Subcutaneous abdominal adipose tissue (tissue), 5 donors: ENCODE data around the gene CAPSL.

Experiments used
- H3K27ac ChIP-seq: one replicate; pipeline ENCODE4 v1.7.0; 2013; ENCODE audit warnings: low read depth, mild to moderate bottlenecking, inconsistent platforms, low read length, moderate library complexity
- H3K27me3 ChIP-seq, 5 donors: one replicate each; pipeline ENCODE4 v1.7.0; 2013; ENCODE audit warnings: low read length in 5 of 5, inconsistent platforms in 1 of 5; ENCODE audit not compliant: control insufficient read depth in 5 of 5, insufficient read depth in 4 of 5
- H3K36me3 ChIP-seq, 5 donors: one replicate each; pipeline ENCODE4 v1.7.0; 2013; ENCODE audit warnings: low read length in 5 of 5; ENCODE audit not compliant: control insufficient read depth in 5 of 5, insufficient read depth in 5 of 5
- H3K4me1 ChIP-seq, 5 donors: one replicate each; pipeline ENCODE4 v1.7.0; 2013; ENCODE audit warnings: low read length in 5 of 5, mild to moderate bottlenecking in 3 of 5, moderate library complexity in 1 of 5; ENCODE audit not compliant: control insufficient read depth in 5 of 5, insufficient read depth in 5 of 5
- H3K4me3 ChIP-seq, 5 donors: one replicate each; pipeline ENCODE4 v1.7.0; 2013; ENCODE audit warnings: low read length in 5 of 5, low read depth in 1 of 5
- H3K9ac ChIP-seq, 5 donors: one replicate each; pipeline ENCODE4 v1.7.0; 2013; ENCODE audit warnings: low read length in 5 of 5, mild to moderate bottlenecking in 4 of 5, moderate library complexity in 3 of 5
- H3K9me3 ChIP-seq, 5 donors: one replicate each; pipeline ENCODE4 v1.7.0; 2013; ENCODE audit warnings: low read length in 5 of 5; ENCODE audit not compliant: control insufficient read depth in 5 of 5
- donor health status: healthy.
- donor health status: healthy.
- donor health status: healthy.
- donor health status: healthy.
- donor health status: healthy.

CAPSL gene

DNA sequence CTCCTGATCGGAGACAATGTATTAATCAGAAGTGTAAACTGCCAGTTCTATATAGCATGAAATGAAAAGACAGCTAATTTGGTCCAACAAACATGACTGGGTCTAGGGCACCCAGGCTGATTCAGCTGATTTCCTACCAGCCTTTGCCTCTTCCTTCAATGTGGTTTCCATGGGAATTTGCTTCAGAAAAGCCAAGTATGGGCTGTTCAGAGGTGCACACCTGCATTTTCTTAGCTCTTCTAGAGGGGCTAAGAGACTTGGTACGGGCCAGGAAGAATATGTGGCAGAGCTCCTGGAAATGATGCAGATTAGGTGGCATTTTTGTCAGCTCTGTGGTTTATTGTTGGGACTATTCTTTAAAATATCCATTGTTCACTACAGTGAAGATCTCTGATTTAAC is 59.3 kb downstream of the CAPSL start:
- Histone ChIP-seq H3K27ac (no peak overlapping the region), H3K4me3 (no peak overlapping the region), H3K36me3 (no peaks in the 10 kb centered on the region), H3K9ac (no peak overlapping the region), H3K27me3 (no peaks in the 10 kb centered on the region), H3K9me3 (no peaks in the 10 kb centered on the region), H3K4me1 (no peaks in the 10 kb centered on the region)

DNA sequence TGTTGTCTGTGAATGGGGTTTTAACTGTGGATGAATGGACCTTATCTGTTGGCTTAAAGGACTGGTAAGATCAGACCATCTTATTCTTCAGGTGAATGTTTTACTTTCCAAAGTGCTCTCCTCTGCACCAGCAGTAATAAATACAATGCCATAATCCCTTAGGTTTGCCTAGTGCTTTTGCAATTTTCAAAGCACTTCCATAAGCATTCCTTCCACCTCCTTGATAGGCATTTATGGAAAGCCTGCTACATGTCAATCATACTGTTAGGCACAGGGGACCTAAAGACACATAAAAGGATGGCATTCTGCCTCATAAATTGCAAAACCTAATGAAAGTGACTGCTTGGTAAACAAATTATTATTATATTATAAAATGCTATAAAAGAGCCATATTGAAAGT is 60.3 kb downstream of the CAPSL start:
- H3K27ac ChIP-seq: no peak overlapping the region
- H3K36me3 ChIP-seq: no peaks in the 10 kb centered on the region
- no peak overlapping the region for H3K9ac ChIP-seq
- H3K9me3 ChIP-seq: no peaks in the 10 kb centered on the region
- H3K27me3 ChIP-seq: no peaks in the 10 kb centered on the region
- H3K4me3 ChIP-seq: no peak overlapping the region
- no peaks in the 10 kb centered on the region for H3K4me1 ChIP-seq

DNA sequence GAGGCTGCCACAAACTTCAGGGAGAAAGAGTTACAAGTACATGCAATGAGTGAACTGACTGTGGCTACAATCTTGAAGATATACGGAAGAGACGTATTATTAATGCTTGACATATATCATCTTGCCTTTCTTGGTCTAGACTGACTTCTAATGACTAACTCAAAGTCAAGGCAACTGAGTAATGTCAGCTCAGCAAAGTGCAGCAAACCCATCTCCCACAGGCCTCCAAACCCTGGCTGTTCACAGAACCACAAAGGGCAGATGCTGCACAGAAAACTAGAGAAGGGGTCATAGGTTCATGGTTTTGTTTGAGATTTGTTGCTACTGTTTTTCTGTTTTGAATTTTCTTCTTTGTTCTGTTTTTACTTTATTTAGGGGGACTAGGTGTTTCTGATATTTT is 60.8 kb downstream of the CAPSL start:
- Histone ChIP-seq H3K27ac (no peak overlapping the region), H3K27me3 (no peaks in the 10 kb centered on the region), H3K36me3 (no peaks in the 10 kb centered on the region), H3K4me3 (no peak overlapping the region), H3K9me3 (no peaks in the 10 kb centered on the region), H3K4me1 (no peaks in the 10 kb centered on the region), H3K9ac (no peak overlapping the region)

DNA sequence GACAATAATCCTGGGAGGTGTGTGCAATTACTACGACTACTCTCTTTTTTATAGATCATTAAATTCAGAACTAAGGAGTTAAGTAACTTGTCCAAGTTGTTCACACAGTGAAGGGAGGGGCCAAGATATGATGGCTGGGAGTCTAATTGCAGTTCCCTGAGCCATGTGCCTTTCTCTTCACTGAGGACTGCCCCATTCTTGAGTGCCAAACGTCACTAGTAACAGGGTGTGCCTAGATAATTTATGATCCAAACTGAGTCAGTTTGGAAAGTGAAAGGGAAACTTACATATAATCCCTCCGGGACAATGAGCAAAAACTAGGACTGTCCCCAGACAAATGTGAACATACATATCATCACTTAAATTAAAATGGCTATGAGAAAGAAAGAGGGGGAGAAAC is 61.5 kb downstream of the CAPSL start:
- Histone ChIP-seq H3K4me1 (no peaks in the 10 kb centered on the region), H3K9ac (no peak overlapping the region), H3K27ac (no peak overlapping the region), H3K27me3 (no peaks in the 10 kb centered on the region), H3K36me3 (no peaks in the 10 kb centered on the region), H3K4me3 (no peak overlapping the region), H3K9me3 (no peaks in the 10 kb centered on the region)

DNA sequence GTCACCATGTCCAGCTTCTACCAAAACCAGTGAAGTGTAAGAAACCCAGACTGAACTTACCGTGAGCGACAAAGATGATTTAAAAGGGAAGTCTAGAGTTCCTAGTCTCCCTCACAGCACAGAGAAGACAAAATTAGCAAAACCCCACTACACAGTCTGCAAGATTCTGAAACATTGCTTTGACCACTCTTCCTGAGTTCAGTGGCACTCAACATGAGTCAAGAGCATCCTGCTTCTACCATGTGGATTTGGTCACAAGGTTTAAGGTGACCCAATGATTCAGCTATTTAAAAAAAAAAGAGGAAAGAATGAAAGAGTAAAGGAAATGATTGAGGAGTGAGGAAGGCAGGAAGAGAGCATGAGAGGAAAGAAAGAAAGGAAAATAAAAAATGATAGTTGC is 62.0 kb downstream of the CAPSL start:
- H3K36me3 ChIP-seq: no peaks in the 10 kb centered on the region
- no peak overlapping the region for H3K4me3 ChIP-seq
- H3K9me3 ChIP-seq: no peaks in the 10 kb centered on the region
- no peak overlapping the region for H3K27ac ChIP-seq
- H3K9ac ChIP-seq: no peak overlapping the region
- H3K27me3 ChIP-seq: no peaks in the 10 kb centered on the region
- H3K4me1 ChIP-seq: no peaks in the 10 kb centered on the region

DNA sequence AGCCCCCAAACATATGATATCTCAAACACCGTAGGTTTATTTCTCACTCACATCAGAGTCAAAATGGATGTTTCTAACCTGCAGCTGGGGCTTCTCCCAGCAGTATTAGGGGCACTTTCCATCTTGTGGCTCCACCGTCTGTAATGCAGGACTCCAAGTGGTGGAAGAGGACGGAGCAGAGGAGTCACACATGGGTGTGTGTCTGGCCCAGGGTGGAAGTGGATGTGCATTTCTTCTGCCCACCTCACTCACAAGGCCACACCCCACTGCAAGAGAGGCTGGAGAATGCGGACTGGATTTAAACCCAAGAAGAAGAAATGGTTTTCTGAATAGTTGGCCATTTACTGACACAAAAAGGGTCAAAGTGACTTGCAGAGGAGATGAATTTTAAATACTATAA is 67.8 kb downstream of the CAPSL start:
- Histone ChIP-seq H3K27ac (no peak overlapping the region), H3K4me1 (no peaks in the 10 kb centered on the region), H3K9me3 (no peaks in the 10 kb centered on the region), H3K27me3 (no peaks in the 10 kb centered on the region), H3K36me3 (no peaks in the 10 kb centered on the region), H3K9ac (no peak overlapping the region), H3K4me3 (no peak overlapping the region)

DNA sequence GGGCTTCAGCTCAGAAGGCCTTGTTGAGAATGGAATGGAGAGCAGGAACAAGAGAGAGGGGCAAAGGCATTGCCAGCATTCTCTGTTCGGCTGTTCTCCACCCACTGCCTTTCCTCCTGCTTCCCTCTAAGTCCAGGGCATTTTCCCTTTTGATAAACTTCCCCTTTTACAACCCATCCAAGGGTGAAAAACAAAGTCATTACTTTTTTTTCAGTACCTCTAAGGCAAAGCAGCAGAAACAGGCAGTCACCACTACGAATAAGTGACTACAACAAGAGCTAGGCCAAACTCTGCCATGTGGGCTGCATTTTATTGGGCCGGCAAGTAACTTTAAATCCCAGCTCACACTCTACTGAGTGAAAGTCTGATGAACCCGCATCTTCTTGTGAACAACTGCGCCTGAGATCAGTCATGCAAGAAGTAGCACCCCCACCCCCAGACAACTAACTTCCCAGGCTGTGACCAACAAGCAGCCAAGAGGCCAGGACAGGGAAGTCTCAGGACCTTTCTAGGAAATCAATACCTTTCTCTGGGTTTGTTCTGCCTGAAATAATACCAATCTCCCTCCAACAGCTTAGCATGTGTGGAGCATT is 68.6 kb downstream of the CAPSL start:
- Histone ChIP-seq H3K4me3 (no peak overlapping the region), H3K9ac (no peak overlapping the region), H3K4me1 (no peaks in the 10 kb centered on the region), H3K36me3 (no peaks in the 10 kb centered on the region), H3K27me3 (no peaks in the 10 kb centered on the region), H3K27ac (no peak overlapping the region), H3K9me3 (no peaks in the 10 kb centered on the region)

DNA sequence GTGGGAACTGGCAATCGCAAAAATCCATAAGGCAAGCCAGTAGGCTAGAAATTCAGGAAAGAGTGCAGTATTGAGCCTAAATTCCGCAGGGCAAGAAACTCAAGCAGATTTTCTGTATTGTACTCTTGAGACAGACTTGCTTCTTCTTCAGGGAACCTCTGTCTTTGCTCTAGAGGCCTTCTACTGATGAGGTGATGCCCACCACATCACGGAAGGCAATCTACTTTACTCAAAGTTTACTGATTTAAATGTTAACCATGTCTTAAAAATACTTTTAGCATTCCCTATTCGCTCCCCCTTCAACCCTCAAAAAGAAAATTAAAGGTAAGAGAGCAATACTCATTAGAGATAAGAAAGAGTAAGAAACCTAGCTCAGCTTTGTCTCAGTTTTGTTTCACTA is 70.4 kb downstream of the CAPSL start:
- H3K27me3 ChIP-seq: no peaks in the 10 kb centered on the region
- no peaks in the 10 kb centered on the region for H3K9me3 ChIP-seq
- no peaks in the 10 kb centered on the region for H3K36me3 ChIP-seq
- H3K4me1 ChIP-seq: no peaks in the 10 kb centered on the region
- H3K27ac ChIP-seq: no peak overlapping the region
- no peak overlapping the region for H3K9ac ChIP-seq
- H3K4me3 ChIP-seq: no peak overlapping the region

DNA sequence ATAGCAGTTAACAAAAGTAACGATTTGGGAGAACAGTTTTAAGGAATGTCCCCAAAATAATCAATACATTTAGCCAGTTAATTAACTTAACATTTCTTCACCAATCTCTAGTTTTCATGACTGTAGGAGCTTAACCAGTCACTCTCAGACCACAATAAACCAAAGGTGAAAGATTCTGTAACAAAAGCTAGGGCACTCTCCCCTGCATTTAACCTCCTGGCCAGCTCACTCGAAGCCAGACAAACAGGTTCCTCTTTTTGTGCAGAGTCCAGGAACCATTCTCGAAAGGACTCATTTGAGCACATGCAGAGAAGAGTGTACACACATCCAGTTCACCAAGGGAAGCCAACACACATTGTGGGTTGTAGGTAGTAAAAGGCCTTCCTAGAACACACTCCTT is 75.3 kb downstream of the CAPSL start:
- Histone ChIP-seq H3K9me3 (no peaks in the 10 kb centered on the region), H3K27ac (no peak overlapping the region), H3K9ac (no peak overlapping the region), H3K27me3 (no peaks in the 10 kb centered on the region), H3K36me3 (no peaks in the 10 kb centered on the region), H3K4me1 (no peaks in the 10 kb centered on the region), H3K4me3 (no peak overlapping the region)

DNA sequence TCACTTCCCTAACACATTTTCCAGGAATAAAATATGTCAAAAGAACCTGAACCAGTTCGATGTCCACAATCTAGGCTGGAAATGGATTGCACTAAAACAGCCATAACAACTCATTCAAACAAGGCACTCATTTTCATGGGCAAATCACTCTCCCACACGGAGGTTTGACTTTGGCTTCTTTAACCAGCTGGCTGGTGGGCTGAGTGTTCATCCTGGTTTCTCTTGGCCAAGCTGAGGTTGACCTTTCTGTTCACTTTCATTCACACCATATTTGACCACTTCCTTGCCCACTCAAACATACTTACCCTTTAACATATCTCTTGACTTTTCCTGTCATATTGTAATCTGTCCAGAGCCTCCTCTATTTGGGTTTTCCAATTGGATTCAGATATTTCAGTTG is 76.3 kb downstream of the CAPSL start:
- Histone ChIP-seq H3K9me3 (no peaks in the 10 kb centered on the region), H3K9ac (no peak overlapping the region), H3K36me3 (no peaks in the 10 kb centered on the region), H3K4me3 (no peak overlapping the region), H3K27me3 (no peaks in the 10 kb centered on the region), H3K27ac (no peak overlapping the region), H3K4me1 (no peaks in the 10 kb centered on the region)

DNA sequence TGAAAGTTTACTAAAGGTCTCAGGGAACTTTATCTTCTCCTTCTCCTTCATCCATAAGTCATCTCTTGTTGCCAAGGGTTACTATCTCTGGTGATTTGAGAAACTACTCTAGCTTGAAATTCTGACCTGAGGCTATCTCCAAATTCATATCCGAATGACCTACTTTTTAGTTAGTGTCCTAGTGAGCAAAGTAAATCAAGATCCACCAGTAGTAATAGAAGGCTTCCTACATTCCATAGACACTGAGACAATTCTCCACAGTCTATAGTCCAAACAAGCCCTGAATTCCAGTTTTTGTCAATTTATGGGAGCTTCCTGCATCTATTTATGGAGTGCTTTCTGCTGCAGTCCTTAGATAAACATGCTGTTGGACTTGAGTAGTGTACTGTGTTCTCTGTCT is 76.7 kb downstream of the CAPSL start:
- Histone ChIP-seq H3K27ac (no peak overlapping the region), H3K4me3 (no peak overlapping the region), H3K27me3 (no peaks in the 10 kb centered on the region), H3K36me3 (no peaks in the 10 kb centered on the region), H3K9ac (no peak overlapping the region), H3K9me3 (no peaks in the 10 kb centered on the region), H3K4me1 (peaks cover 0 to under 1% (median 0%) of the 10 kb centered on the region in 5 donors)
